K562 (cell line): ENCODE measurements around the gene FARSA. TPM values are rescaled to one million over a fixed set of nuclear protein-coding genes. Genes with fewer than 3 reads are reported as not detected.

Source experiments
- ARID3B ChIP-seq: fragments of 250-450 bp; sonication (Bioruptor Pico); IDR thresholded peaks from 2 replicates; pipeline ENCODE4 v1.4.0; 2020; ENCODE audit warnings: borderline replicate concordance
- ASH1L ChIP-seq: fragments of 450-650 bp; IDR thresholded peaks from 2 replicates; pipeline ENCODE4 v1.6.1; 2018; ENCODE audit warnings: borderline replicate concordance, mild to moderate bottlenecking, low read depth; ENCODE audit not compliant: partially characterized antibody
- ATF6 ChIP-seq: sonication (generic); formaldehyde crosslinking; IDR thresholded peaks from 2 replicates; pipeline ENCODE4 v1.4.0; 2020; ENCODE audit warnings: mild to moderate bottlenecking, missing genetic modification reagents
- CBFB ChIP-seq: sonication (generic); formaldehyde crosslinking; IDR thresholded peaks from 2 replicates; pipeline ENCODE4 v1.4.0; 2020; ENCODE audit warnings: mild to moderate bottlenecking, missing genetic modification reagents
- ELK1 ChIP-seq: sonication (generic); formaldehyde crosslinking; IDR thresholded peaks from 2 replicates; pipeline ENCODE4 v1.8.1; 2022; ENCODE audit warnings: missing genetic modification reagents
- FOS ChIP-seq: IDR thresholded peaks from 3 replicates; pipeline ENCODE4 v1.6.1; 2011; ENCODE audit not compliant: insufficient read length; ENCODE audit errors: extremely low read depth
- GATAD2B ChIP-seq: fragments of 450-650 bp; IDR thresholded peaks from 2 replicates; pipeline ENCODE4 v1.6.1; 2017; ENCODE audit warnings: mild to moderate bottlenecking, borderline replicate concordance
- HMG20A ChIP-seq: fragments of 450-650 bp; formaldehyde crosslinking; conservative IDR thresholded peaks from 2 replicates; pipeline ENCODE4 v1.4.0; 2020; ENCODE audit warnings: mild to moderate bottlenecking, mixed read lengths
- ID3 ChIP-seq, 2 experiments: fragments of 250-450 bp in 1 of 2; fragments of 450-650 bp in 1 of 2; sonication (Bioruptor Pico) in 1 of 2; IDR thresholded peaks; 2 replicates each; pipeline versions ENCODE4 v1.6.1 to v1.8.0; 2016 to 2021; ENCODE audit warnings: mild to moderate bottlenecking in 2 of 2, moderate library complexity in 2 of 2, missing compliant biosample characterization in 1 of 2, missing genetic modification characterization in 1 of 2
- ILF3 ChIP-seq: fragments of 450-650 bp; IDR thresholded peaks from 2 replicates; pipeline ENCODE4 v1.6.1; 2018; ENCODE audit warnings: antibody characterized with exemption, mild to moderate bottlenecking, moderate library complexity, borderline replicate concordance
- KLF1 ChIP-seq: fragments of 450-650 bp; IDR thresholded peaks from 2 replicates; pipeline ENCODE4 v1.6.1; 2016; ENCODE audit warnings: missing genetic modification characterization, missing compliant biosample characterization
- MECOM ChIP-seq: fragments of 250-450 bp; sonication (Bioruptor Pico); IDR thresholded peaks from 2 replicates; pipeline ENCODE4 v1.8.0; 2022; ENCODE audit warnings: inconsistent platforms
- POLR2G ChIP-seq: fragments of 200-400 bp; formaldehyde crosslinking; IDR thresholded peaks from 2 replicates; pipeline ENCODE4 v1.6.1; 2017; ENCODE audit warnings: low read depth, mild to moderate bottlenecking, antibody characterized with exemption, low read length, moderate library complexity
- PRMT5 ChIP-seq: sonication (generic); formaldehyde crosslinking; IDR thresholded peaks from 2 replicates; pipeline ENCODE4 v1.5.0; 2020; ENCODE audit warnings: missing genetic modification reagents
- PTBP1 ChIP-seq: fragments of 200-400 bp; formaldehyde crosslinking; IDR thresholded peaks from 2 replicates; pipeline ENCODE4 v1.6.1; 2017; ENCODE audit warnings: low read depth, low read length
- SMAD3 ChIP-seq: fragments of 450-650 bp; formaldehyde crosslinking; conservative IDR thresholded peaks from 2 replicates; pipeline ENCODE4 v1.4.0; 2020; ENCODE audit warnings: mild to moderate bottlenecking
- SUPT5H ChIP-seq: fragments of 450-650 bp; IDR thresholded peaks from 2 replicates; pipeline ENCODE4 v1.6.1; 2016
- TFE3 ChIP-seq: fragments of 450-650 bp; formaldehyde crosslinking; IDR thresholded peaks from 2 replicates; pipeline ENCODE4 v1.4.0; 2020; ENCODE audit warnings: mild to moderate bottlenecking, mixed read lengths
- TRIM24 ChIP-seq, 2 experiments: fragments of 450-650 bp; IDR thresholded peaks; 2 replicates each; pipeline ENCODE4 v1.6.1; 2016
- TSC22D4 ChIP-seq: fragments of 450-650 bp; IDR thresholded peaks from 2 replicates; pipeline ENCODE4 v1.6.1; 2016; ENCODE audit warnings: missing genetic modification characterization, missing biosample characterization, control low read depth
- ZFPM2 ChIP-seq: fragments of 250-450 bp; sonication (Bioruptor Pico); IDR thresholded peaks from 2 replicates; pipeline ENCODE4 v1.5.1; 2022; ENCODE audit warnings: mild to moderate bottlenecking
- ZNF165 ChIP-seq: fragments of 250-450 bp; sonication (Bioruptor Pico); IDR thresholded peaks from 2 replicates; pipeline ENCODE4 v1.4.0; 2020; ENCODE audit warnings: borderline replicate concordance
- polyA plus RNA-seq, 8 experiments: library from polyadenylated mRNA; depleted of rRNA in 4 of 8; stranded (reverse) in 5 of 8; unstranded in 3 of 8; fragments of >200 nt; fragmentation: Nextera tagmentation in 2 of 8; fragmentation: Illumina TruSeq in 1 of 8; extraction: Ambion mirVana in 2 of 8; extraction: Trizol in 1 of 8; gene quantifications; 2 replicates each; pipeline versions ENCODE4 v1.2.1 to v1.2.3, GENCODE V29; 2011 to 2014; ENCODE audit warnings: inconsistent platforms in 1 of 8, missing spikeins in 1 of 8
- total RNA-seq, 7 experiments: library from RNA; depleted of rRNA in 6 of 7; stranded (reverse); fragments of >200 nt in 6 of 7; fragmentation: Illumina TruSeq in 2 of 7; extraction: Trizol in 2 of 7; gene quantifications; 2 replicates each; pipeline versions ENCODE4 v1.2.1 to v1.2.3, GENCODE V29; 2011 to 2021; ENCODE audit warnings: low replicate concordance in 1 of 7

Gene FARSA
- total and polyA plus RNA-seq, 9 of the 15 experiments (the other 6 are each of a cell fraction or from before 2014, with no cell fraction given): 25.2 to 237 (median 89.6) TPM

GRCh38 chr19:12945479-12946091, 12.1 kb upstream of the FARSA start, which contains the start of gene RAD23A (continued):
- TF ChIP-seq ARID3B (no peak), SUPT5H (peak; percentile 86), FOS (peak; percentile 13), GATAD2B (0 out of 2 replicates have a peak, but pooled peaks have one; percentile 52), SMAD3 (CRISPR knock-in tag) (peak; percentile 88), ATF6 (CRISPR knock-in tag) (peak; percentile 31; the same call in 1 of the 2 replicates), PTBP1 (0 out of 2 replicates have a peak, but pooled peaks have one; percentile 63), ILF3 (peak; percentile 98), ASH1L (no peak), ZFPM2 (CRISPR knock-in tag) (0 out of 2 replicates have a peak, but pooled peaks have one; percentile 44), TFE3 (CRISPR knock-in tag) (peak; percentile 98), TSC22D4 (tag) (no peak), ELK1 (no peak), HMG20A (CRISPR knock-in tag) (no peak), KLF1 (tag) (no peak), TRIM24 (IDR thresholded peaks at IDR 0.05) (peak; percentile 7 to 39; a peak in 2 of 4 replicates), ZNF165 (0 out of 2 replicates have a peak, but pooled peaks have one; percentile 53), ID3 (CRISPR knock-in tag; IDR thresholded peaks at IDR 0.05) (no peak), ID3 (tag; IDR thresholded peaks at IDR 0.05) (no peak), PRMT5 (no peak), CBFB (peak; percentile 96), MECOM (CRISPR knock-in tag) (no peak), POLR2G (peak; percentile 95)
